SKM-1 treated with dmso at 0.1 percent for 144 hours (cell line): ENCODE measurements around the gene DNMT1.

ENCODE experiments used
- DNase-seq: peaks from one replicate; lab custom pipeline; 2025; ENCODE audit not compliant: unreplicated experiment; lab: John Stamatoyannopoulos, UW

Gene DNMT1

DNA sequence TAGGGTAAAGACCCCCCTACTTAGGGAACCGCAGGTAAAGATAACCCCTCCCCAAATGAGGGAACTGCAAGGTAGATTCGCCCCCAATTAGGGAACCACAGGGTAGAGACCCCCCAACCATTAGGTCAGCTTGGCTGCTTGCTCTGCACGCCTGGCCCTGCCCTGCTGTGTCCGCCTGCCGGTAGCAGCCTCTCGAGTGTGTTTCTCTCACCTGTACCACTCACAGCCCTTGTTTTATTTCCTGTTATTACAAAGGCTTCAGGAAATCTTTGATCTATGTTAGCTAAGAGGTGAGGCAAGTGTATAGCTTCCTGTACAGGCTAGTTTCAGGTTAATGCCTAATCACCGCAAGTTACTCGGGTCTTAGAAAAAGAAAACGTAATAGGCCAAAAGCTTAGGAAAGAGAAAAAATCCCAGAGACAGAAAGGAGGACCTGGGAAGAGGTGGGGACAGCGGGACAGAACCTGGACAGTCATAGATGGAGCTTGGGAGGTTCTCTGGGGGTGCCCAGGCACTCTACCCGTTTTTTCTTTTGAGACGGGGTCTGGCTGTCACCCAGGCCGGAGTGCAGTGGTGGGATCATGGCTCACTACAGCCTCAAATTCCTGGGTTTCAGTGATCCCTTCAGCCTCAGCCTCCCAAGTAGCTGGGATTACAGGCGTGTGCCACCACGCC, 51.9 kb downstream of the DNMT1 start:
- DNase-seq = no peak

DNA sequence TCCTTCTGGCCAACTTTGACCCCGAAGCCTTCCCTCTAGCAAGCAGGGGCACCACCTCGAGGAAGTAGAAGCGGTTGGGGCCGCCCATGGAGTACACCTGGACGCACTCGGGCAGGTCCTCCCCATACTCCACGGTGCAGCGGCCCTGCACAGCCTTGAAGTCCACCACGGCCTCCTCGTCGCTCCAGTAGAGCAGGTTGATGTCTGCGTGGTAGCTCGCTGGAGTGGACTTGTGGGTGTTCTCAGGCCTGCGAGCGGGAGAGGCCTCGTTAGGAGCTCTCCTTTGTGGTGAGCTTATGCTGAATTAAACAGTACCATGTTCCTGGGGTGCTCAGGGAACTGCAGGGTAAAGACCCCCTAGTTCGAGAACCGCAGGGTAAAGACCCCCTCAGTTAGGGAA, 52.8 kb downstream of the DNMT1 start:
- DNase-seq = no peak

DNA sequence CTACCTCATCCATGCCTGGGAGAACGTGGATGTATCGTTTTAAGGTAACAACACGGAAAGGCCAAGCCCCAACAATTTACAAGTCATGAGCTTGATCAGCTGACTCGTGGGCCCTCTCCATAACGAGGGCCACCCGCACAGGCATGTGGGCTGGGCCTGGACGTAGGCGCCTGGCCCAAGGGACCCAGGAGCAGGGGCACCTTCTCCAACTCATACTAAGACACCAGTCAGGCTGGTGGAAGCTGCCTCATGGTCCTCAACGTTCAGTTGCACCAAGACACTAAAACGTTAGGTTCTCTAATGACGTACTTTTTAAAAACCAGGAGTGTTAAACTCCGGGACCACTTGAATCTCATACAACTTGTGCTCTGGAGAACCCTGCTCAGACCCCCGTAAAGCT, 53.3 kb downstream of the DNMT1 start:
- no peak for DNase-seq

DNA sequence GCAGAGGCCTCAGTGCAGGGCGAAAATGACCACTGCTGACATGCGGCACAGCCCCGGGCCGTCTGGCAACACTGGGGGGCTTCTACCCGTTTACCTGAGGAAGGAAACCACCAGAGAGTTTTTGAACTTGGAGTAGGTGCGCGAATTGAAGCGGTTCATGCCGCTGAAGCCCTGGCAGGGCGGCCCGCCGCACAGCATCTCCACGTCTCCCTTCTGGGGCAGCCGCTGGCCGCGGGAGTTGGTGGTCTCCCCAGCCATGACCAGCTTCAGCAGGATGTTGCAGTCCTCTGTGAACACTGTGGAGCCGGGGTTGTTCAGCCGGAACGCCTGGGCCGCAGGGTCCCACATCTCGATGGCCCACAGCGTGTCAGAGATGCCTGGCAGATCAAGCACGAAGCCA, 54.8 kb downstream of the DNMT1 start:
- no peak for DNase-seq

DNA sequence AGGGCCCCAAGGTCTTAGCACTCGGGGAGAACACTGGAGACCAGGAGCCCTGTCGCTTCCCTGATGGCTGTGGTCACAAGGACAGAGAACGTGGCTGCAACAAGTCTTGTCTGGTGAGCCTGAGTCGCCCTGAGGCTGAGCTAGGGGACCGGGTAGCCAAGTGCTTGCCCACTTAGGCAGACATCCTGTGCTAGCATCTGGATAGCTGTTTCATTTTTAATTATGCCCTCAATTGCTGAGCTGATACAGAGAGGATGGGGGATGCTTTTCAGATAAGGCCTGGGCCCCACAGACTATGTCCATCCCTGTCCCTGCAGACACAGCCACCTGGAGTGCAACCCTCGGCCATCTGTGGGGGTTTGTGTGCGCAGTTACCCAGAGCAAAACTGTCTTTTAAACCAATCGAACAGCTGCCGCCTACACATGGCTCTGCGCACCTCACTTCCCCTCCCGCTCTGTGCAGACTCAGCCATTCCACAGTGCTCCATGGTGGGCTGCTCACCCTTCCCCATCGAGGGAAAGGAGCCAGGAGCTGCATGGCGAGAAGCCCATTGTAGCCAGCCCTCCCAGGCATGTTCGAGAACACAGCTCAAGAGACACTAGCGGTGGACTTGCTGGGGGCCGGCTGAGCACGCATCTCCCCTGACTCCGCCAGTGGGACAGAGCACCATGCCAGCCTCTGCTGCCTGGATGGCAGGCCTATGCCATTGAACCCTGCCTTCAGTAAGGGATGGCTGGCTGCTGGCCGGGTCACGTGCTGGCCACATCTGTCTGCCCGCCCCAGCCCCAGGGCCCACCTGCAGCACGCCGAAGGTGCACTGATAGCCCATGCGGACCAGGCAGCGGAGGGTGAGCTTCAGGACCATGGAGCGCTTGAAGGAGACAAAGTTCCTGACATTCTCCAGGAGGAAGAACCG, 55.6 kb downstream of the DNMT1 start:
- no peak for DNase-seq

DNA sequence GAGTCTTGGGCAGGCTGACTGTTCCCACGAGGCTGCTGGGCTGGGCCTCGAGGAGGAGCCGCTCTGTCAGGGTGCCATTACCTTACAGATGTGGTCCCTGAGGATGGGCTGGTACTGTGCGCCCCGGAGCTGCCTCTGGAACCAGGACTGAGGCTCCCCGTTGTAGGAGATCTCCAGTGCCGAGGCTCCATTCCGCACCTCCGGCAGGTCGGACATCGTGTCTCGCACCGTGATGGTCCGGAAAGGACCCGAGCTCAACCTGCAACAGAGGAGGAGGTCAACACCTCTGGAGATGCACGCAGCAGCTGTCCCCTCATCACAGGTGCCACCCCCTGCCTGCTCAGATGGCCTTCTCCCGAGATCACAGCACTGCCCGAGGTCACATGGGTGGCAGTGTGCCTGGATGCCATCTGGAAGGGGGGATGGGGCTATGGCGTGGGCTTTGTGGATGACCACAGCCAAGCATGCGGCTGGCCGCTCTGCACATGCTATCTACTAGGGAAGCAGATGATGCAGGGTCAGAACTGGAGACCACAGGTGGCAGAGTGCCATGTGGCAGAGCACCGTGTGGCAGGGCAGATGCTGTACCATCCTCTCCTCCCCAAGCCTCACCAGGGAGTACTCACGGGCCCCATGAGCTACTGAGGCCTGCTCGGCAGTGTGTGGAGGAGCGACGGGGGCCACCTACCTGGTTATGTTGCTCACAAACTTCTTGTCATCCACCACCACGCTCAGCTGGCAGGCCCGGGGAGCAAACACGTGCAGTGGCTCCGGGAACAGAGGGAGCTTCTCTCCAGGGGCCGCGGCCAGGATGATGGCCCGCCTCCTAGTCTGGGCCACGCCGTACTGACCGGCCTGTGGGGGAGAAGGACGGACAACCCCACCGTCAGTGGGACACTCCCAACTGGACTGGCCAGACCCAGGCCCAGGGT, 56.7 kb downstream of the DNMT1 start:
- no peak for DNase-seq

DNA sequence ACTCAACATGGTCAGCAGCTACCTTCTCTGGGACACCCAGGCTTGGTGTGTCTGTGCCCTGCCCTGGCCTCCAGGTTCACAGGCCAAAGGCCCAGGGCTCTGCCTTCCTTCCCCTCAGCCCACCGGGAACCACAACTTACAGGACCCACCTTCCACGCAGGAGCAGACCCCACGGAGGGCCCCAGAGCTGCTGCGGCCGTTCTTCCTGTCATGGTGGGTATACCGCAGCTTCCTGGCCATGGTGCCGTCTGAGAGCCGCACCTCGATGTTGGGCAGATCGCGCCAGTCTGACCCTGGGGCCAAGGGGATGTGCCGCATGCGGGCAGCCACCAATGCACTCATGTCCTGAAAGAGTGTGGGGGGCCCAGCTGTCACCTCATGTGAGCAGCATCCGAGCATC, 57.8 kb downstream of the DNMT1 start:
- DNase-seq = no peak

DNA sequence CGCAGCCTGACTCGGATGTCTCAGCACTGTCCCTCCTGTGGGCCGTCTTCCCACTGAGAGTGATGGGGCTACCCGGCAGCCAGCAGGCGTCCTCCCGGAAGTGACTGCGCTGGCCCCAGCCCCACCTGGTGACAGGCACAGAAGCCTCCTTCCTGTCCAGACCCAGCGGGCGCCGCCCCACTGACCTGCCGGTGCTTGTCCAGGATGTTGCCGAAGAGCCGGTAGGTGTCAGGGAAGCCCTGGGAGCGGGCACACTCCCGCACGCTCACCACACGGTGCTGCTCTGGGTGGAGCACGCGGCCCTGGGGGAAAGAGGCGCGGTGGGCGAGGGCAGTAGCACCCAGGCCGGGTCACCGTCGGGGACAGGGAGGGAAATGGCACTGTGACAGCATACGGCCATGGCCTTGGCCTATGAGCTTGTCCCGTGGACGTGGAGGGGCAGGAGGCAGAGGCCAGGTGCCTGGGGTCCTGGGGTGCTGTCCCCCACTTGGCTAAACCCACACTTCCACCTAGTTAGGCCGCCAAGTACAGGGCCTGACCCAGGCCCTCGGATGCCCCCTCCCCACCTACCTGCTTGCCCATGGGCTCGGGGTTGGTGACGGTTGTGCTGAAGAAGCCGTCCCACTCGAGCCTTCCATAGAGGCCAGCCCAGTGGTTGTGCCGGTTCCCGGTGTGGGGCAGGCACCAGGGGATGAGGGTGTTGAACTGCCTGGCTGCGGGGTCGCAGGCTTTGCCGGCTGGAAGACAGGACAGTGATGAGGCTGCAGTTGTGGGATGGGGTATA, 59.0 kb downstream of the DNMT1 start:
- DNase-seq = no peak

DNA sequence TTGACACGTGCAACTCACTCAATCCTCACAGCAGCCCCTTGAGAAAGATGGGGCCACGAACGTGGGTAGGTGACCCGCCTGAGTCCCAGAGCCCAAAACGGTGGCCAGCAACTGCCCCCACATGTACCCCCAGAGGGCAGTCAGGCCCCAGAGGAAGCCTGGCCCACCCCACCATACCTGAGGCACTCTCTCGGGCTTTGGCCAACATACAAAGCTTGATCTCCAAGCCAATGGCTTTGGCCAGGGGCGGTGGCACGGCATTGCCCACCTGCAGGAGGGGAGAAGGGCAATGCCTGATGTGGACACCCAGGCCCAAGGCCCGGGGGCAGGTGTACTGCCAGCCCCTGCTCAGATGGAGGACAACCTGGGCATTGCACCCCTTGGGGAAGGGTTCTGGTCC, 60.7 kb downstream of the DNMT1 start:
- no peak for DNase-seq

DNA sequence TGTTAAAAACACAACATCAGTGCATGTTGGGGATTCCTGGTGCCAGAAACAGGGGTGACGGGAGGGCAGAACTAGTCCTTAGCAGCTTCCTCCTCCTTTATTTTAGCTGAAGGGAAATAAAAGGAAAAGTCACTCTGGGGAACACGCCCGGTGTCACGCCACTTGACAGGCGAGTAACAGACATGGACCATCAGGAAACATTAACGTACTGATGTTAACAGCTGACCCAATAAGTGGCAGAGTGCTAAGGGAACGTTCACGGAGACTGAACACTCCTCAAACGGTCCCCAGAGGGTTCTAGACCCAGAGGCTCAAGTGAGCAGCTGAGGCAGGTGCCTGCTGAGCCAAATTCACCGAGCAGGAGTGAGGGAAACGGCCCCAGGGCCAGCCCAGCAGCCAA, 61.2 kb downstream of the DNMT1 start:
- DNase-seq = no peak

DNA sequence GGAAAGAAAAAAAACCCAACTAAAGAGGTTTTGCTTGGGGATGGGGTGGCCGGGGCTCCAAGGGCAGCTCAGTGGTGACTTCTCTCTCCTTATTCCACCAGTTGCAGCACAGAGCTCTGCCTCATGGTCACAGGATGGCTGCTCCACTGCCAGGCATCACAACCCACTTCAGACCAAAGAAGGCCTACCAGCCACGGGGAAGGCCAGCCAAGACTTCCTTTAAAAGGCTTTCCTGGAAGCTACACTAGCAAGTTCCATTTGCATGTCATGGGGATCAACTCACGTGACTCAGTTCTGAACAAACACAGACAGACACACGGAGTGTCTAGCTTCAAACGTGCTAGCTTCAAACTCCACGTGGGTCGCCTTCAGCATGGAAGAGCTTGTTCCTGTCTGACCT, 61.8 kb downstream of the DNMT1 start:
- DNase-seq = no peak

DNA sequence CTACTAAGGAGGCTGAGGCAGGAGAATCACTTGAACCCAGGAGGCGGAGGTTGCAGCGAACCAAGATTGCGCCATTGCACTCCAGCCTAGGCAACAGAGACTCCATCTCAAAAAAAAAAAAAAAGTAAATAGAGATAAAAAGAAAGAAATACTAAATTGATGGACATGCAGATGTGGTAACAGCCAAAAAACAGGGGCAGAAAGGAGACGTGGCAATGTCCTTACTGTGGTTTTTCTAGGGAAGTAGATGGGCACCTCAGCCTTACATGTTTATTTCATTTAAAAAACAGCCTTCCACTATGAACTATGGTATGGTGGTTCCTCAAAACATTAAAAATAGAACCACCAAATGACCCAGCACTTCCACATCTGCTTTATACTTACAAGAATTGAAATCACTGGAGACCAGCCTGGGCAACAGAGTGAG, 68.5 kb downstream of the DNMT1 start:
- peak; percentile 74 for DNase-seq

DNA sequence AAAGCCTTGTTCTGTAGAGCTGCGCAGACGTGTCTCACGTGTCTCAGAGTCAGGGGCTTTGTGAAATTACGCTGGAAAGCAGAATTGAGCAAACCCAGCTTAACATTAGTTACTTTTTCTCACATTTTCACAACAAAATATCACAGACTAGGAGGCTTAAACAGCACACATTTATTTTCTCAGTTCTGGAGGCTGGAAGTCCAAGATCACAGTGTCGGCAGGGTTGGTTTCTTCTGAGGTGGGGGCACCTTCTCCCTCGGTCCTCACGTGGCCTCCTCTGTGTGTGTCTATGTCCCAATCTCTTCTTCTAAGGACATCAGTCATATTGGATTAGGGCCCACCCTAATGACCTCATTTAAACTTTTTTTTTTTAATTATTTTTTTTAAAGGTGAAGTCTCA, 70.3 kb downstream of the DNMT1 start:
- no peak for DNase-seq

DNA sequence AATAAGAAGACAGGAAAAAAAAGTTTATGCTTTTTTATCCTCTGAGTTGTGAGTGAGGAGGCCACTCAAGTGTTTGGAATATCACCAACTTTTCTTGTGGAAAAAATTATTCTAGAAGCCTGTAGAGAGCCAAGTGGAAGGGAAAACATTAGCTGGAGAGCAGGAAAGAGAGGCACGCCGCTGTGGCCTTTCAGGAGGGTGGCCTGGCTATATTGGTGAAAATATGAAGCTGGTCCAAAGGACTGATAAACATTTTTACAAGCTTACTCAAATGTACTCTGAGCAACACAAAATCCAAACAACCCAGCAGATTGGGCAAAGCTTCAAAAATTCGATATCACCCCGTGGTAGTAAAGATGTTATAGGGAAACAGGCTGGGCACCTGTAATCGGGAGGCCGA, 72.7 kb downstream of the DNMT1 start:
- no peak for DNase-seq

DNA sequence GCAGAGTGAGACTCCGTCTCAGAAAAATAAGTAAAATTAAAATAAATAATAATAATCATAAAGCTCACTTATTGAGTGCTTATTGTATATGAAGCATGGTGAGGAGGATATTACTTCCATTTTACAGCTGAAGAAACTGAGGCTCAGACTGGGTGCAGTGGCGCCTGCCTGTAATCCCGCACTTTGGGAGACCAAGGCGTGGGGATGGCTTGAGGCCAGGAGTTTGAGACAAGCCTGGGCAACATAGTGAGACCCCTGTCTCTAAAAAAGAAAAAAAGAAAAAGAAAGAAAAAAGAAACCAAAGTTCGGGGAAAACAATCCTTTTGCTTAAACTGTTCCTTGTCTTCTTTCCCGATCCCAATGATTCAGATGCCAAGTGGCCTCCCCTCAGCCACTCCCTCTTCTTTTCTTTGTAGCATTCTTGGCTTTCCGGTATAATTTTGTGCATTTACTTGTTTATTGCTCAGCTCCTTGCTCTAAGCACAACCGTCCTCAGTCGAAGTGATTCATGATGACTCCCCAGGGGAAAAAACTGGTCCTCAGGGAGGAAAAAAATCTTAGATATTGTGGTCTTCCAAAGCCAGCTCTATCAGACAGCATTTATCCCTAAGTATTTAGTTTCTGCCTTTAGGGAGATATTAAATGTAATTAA, 74.1 kb downstream of the DNMT1 start:
- no peak for DNase-seq

DNA sequence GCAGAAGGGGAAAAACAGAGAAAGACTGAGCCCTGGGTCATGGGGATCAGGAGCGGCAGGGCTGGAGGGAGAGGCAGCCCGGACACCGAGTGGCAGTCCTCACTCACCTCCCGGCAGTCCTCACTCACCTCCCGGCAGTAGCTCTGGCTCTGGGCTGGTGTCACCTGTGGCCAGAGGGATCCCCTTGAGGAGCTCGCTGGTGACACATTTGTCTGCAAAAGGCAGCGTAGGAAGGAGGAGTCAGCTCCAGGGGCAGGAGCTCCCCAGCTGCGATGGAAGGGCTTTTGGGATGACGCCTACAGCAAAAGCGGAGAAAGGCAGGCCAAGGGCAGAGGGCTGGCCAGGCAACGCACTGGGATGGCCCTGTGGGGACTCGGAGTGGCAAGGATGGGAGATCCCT, 75.8 kb downstream of the DNMT1 start:
- no peak for DNase-seq

DNA sequence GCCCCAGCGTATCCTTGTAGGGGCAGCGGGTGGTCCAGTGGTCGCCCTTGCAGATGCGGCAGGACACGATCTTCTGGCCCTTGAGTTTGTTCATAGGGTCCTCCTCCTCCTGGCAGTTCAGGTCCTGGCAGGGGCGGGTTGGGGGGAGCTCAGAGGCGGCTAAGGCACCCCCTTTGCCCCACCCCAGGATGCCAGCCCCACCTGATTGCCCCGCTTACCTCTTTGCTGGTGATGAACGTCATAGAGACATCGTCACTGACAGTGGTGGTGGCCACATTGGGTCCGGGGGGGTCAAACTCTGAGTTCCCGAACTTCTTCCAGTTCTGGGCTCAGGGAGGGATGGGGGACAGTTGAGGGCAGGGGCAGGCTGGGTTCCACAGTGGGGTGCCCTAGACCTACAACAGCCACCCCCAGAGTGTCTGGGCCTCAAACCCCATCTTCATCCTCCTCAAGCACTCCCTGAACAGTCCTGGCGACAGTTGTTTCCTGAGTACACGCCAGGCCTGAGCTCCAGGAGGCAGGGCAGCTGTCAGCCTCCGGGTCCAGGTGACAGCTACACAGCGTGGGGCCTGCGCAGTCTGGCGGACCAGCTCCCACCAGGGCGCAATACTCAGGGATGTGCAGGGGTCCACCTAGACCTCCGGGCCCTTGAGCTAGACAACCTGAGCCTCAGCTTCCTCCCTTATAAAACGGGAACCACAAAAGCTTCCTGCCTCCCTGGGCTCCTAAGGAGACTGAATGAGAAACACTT, 77.7 kb downstream of the DNMT1 start:
- no peak for DNase-seq

DNA sequence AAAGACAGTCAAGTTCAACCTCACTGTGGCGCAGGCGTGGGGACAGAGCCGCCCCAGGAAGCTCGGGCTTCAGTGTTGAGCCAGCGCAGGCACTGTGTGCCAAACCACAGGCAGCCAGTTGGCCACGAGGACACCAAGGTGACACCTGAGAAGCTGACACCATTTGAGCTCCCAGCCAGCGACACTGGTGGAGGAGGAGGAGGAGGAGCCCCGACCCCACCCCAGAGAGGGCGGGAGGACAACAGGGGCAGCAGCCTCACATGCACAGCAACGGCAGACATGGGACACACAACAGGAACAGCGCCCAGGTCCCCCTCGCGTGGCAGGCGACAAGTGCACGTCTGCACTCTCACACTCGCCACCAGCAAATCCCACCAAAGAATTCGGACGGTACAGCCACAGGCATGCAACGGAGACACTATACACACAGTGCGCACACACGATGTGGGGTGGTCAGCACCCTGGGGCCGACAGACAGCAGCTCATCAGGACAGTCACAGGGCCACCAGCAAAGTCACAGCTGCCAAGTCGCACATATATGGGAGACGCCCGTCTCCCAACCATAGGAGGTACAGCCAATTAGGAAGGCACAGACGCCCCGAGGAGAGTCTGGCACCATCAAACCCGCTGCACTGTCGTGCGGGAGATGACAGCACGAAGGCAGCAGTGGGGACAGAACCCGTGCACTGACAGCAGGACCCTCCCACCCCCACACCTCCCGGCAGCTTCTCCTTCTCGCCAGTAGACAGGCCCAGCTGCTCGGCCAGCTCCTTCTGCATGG, 78.5 kb downstream of the DNMT1 start:
- DNase-seq = no peak
